HEK293 (cell line): ENCODE data around the gene USP32.

Experiments
- CTCF ChIA-PET: fragments of 350-600 bp; formaldehyde crosslinking; extraction: SDS; loops from one replicate; lab custom pipeline; 2021; ENCODE audit warnings: antibody characterized with exemption; lab: Yijun Ruan, JAX
- POLR2A ChIA-PET: fragments of 300-600 bp; formaldehyde crosslinking; extraction: SDS; loops from one replicate; lab custom pipeline; 2020; ENCODE audit warnings: antibody characterized with exemption, inconsistent platforms; lab: Yijun Ruan, JAX
- H3K27ac ChIP-seq: fragments of 200-500 bp; sonication (Bioruptor generic); 2 replicates; pipeline ENCODE4 v1.5.1; 2014; ENCODE audit warnings: low read depth, low read length, control low read depth, inconsistent platforms; ENCODE audit errors: extremely low read depth
- H3K36me3 ChIP-seq, 2 experiments: fragments of 200-500 bp in 1 of 2; sonication (Bioruptor generic) in 1 of 2; 1 replicate in 1 of 2; 2 replicates in 1 of 2; pipeline ENCODE4 v1.5.1; 2014 to 2017; ENCODE audit warnings: inconsistent platforms in 2 of 2, low read length in 2 of 2; ENCODE audit not compliant: control insufficient read depth in 2 of 2, insufficient read depth in 1 of 2
- H3K4me1 ChIP-seq: fragments of 200-500 bp; sonication (Bioruptor generic); 2 replicates; pipeline ENCODE4 v1.5.1; 2014; ENCODE audit warnings: mild to moderate bottlenecking, low read length, inconsistent platforms; ENCODE audit not compliant: control insufficient read depth, insufficient read depth
- H3K4me3 ChIP-seq: 2 replicates; pipeline ENCODE4 v1.5.1; 2011; ENCODE audit warnings: low read depth, mild to moderate bottlenecking, control low read depth, low read length, moderate library complexity
- H3K9me3 ChIP-seq: fragments of 200-500 bp; sonication (Bioruptor generic); 2 replicates; pipeline ENCODE4 v1.5.1; 2014; ENCODE audit warnings: low read depth, low read length, inconsistent platforms; ENCODE audit not compliant: control insufficient read depth, insufficient read depth
- EGR2 ChIP-seq: fragments of 450-650 bp; formaldehyde crosslinking; IDR thresholded peaks from 2 replicates; pipeline ENCODE4 v1.5.1; 2016; ENCODE audit warnings: low read depth, missing biosample characterization, missing genetic modification characterization
- GLI2 ChIP-seq: fragments of 450-650 bp; formaldehyde crosslinking; IDR thresholded peaks from 2 replicates; pipeline ENCODE4; 2017; ENCODE audit warnings: missing biosample characterization, missing genetic modification characterization, low read depth, borderline replicate concordance
- KLF9 ChIP-seq: fragments of 450-650 bp; formaldehyde crosslinking; IDR thresholded peaks from 2 replicates; pipeline ENCODE4 v1.5.1; 2016; ENCODE audit warnings: missing biosample characterization, missing genetic modification characterization, low read depth
- MZF1 ChIP-seq: fragments of 450-650 bp; formaldehyde crosslinking; IDR thresholded peaks from 2 replicates; pipeline ENCODE4 v1.5.1; 2017; ENCODE audit warnings: missing biosample characterization, missing genetic modification characterization, borderline replicate concordance
- SCRT2 ChIP-seq: fragments of 450-650 bp; formaldehyde crosslinking; IDR thresholded peaks from 2 replicates; pipeline ENCODE4 v1.5.1; 2016; ENCODE audit warnings: missing biosample characterization, missing genetic modification characterization
- ZBTB17 ChIP-seq: fragments of 450-650 bp; formaldehyde crosslinking; IDR thresholded peaks from 2 replicates; pipeline ENCODE4 v1.5.1; 2016; ENCODE audit warnings: missing biosample characterization, missing genetic modification characterization
- ZFP69B ChIP-seq: fragments of 450-650 bp; formaldehyde crosslinking; IDR thresholded peaks from 2 replicates; pipeline ENCODE4 v1.5.1; 2016; ENCODE audit warnings: missing biosample characterization, missing genetic modification characterization
- ZNF114 ChIP-seq: fragments of 450-650 bp; formaldehyde crosslinking; IDR thresholded peaks from 2 replicates; pipeline ENCODE4 v1.5.0; 2017; ENCODE audit warnings: missing biosample characterization, missing genetic modification characterization
- ZNF121 ChIP-seq: fragments of 450-650 bp; formaldehyde crosslinking; IDR thresholded peaks from 2 replicates; pipeline ENCODE4 v1.5.1; 2016; ENCODE audit warnings: missing biosample characterization, missing genetic modification characterization
- ZNF140 ChIP-seq: fragments of 450-650 bp; formaldehyde crosslinking; IDR thresholded peaks from 2 replicates; pipeline ENCODE4 v1.5.1; 2016; ENCODE audit warnings: missing biosample characterization, missing genetic modification characterization
- ZNF202 ChIP-seq: fragments of 450-650 bp; formaldehyde crosslinking; IDR thresholded peaks from 2 replicates; pipeline ENCODE4 v1.5.1; 2016; ENCODE audit warnings: missing biosample characterization, missing genetic modification characterization, borderline replicate concordance
- ZNF214 ChIP-seq: fragments of 450-650 bp; formaldehyde crosslinking; IDR thresholded peaks from 2 replicates; pipeline ENCODE4 v1.5.1; 2017; ENCODE audit warnings: missing biosample characterization, mild to moderate bottlenecking, missing genetic modification characterization, borderline replicate concordance
- ZNF223 ChIP-seq: fragments of 450-650 bp; formaldehyde crosslinking; IDR thresholded peaks from 2 replicates; pipeline ENCODE4 v1.5.1; 2016; ENCODE audit warnings: missing biosample characterization, missing genetic modification characterization
- ZNF24 ChIP-seq: fragments of 450-650 bp; formaldehyde crosslinking; IDR thresholded peaks from 2 replicates; pipeline ENCODE4 v1.5.1; 2016; ENCODE audit warnings: missing biosample characterization, missing genetic modification characterization
- ZNF302 ChIP-seq: fragments of 450-650 bp; formaldehyde crosslinking; IDR thresholded peaks from 2 replicates; pipeline ENCODE4 v1.5.1; 2016; ENCODE audit warnings: missing biosample characterization, missing genetic modification characterization, low read depth
- ZNF366 ChIP-seq: fragments of 450-650 bp; formaldehyde crosslinking; conservative IDR thresholded peaks from 2 replicates; pipeline ENCODE4 v1.5.1; 2016; ENCODE audit warnings: missing biosample characterization, missing genetic modification characterization
- ZNF404 ChIP-seq: fragments of 450-650 bp; formaldehyde crosslinking; IDR thresholded peaks from 2 replicates; pipeline ENCODE4 v1.5.1; 2017; ENCODE audit warnings: missing biosample characterization, missing genetic modification characterization
- ZNF473 ChIP-seq: fragments of 450-650 bp; formaldehyde crosslinking; IDR thresholded peaks from 2 replicates; pipeline ENCODE4 v1.5.1; 2017; ENCODE audit warnings: missing biosample characterization, missing genetic modification characterization
- ZNF544 ChIP-seq: fragments of 450-650 bp; formaldehyde crosslinking; IDR thresholded peaks from 2 replicates; pipeline ENCODE4 v1.5.0; 2017; ENCODE audit warnings: missing biosample characterization, missing genetic modification characterization
- ZNF585B ChIP-seq: fragments of 450-650 bp; formaldehyde crosslinking; IDR thresholded peaks from 2 replicates; pipeline ENCODE4 v1.5.1; 2016; ENCODE audit warnings: missing biosample characterization, missing genetic modification characterization
- ZNF621 ChIP-seq: fragments of 450-650 bp; formaldehyde crosslinking; IDR thresholded peaks from 2 replicates; pipeline ENCODE4 v1.5.1; 2017; ENCODE audit warnings: missing biosample characterization, missing genetic modification characterization
- ZNF654 ChIP-seq: fragments of 450-650 bp; formaldehyde crosslinking; IDR thresholded peaks from 2 replicates; pipeline ENCODE4 v1.5.1; 2016; ENCODE audit warnings: low read depth, missing biosample characterization, missing genetic modification characterization
- ZNF747 ChIP-seq: fragments of 450-650 bp; formaldehyde crosslinking; IDR thresholded peaks from 2 replicates; pipeline ENCODE4 v1.5.1; 2016; ENCODE audit warnings: missing biosample characterization, missing genetic modification characterization
- ZNF791 ChIP-seq: fragments of 450-650 bp; formaldehyde crosslinking; IDR thresholded peaks from 2 replicates; pipeline ENCODE4 v1.5.1; 2016; ENCODE audit warnings: missing biosample characterization, missing genetic modification characterization
- TF ChIP-seq, protein P1 (sequence below): fragments of 450-650 bp; formaldehyde crosslinking; IDR thresholded peaks from 2 replicates; pipeline ENCODE4 v1.5.1; 2016; ENCODE audit warnings: missing biosample characterization, missing genetic modification characterization

Gene USP32

DNA sequence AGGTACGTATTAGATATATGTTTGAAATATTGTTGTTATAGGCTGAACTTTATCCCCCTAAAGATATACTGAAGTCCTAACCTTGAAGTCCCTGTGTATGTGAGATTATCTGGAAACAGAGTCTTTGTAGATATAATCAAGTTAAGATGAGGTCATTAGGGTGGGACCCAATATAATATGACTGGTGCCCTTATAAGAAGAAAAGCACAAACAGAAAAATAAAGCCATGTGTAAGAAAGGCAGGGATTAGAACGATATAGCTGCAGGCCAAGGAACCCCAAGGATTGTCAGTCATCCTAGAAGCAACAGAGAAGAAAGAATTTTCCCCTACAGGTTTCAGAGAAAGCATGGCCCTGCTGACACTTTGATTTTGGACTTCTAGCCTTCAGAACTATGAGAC is 95.8 kb downstream of the USP32 start (continued):
- TF ChIP-seq ZNF121 (tag by site-specific recombination) (no peak), ZNF114 (tag by site-specific recombination) (no peak), ZNF202 (no peak), ZNF585B (tag by site-specific recombination) (no peak), ZNF654 (tag by site-specific recombination) (no peak), ZNF473 (no peak), MZF1 (tag by site-specific recombination) (no peak), ZFP69B (tag by site-specific recombination) (peak; percentile 38; the same call in 1 of the 2 replicates), SCRT2 (tag by site-specific recombination) (no peak), ZNF366 (tag by site-specific recombination) (no peak), ZNF214 (tag by site-specific recombination) (no peak)

- ChIA-PET POLR2A (no interaction called here), CTCF (no interaction called here)
- H3K36me3 ChIP-seq = peaks cover 0 to 5% of the 10 kb centered on the region in 2 experiments; a peak in 1 of 3 replicates
- no peak overlapping the region for H3K27ac ChIP-seq
- H3K9me3 ChIP-seq = no peaks in the 10 kb centered on the region
- no peak for TF ChIP-seq ZBTB17 (tag by site-specific recombination)
- no peak for TF ChIP-seq ZNF302 (tag by site-specific recombination)
- no peak for TF ChIP-seq ZNF223
- TF ChIP-seq ZNF366 (tag by site-specific recombination) = no peak
- no peak overlapping the region for H3K4me3 ChIP-seq
- H3K4me1 ChIP-seq = no peaks in the 10 kb centered on the region; the same call in 1 of the 2 replicates
Observed at GRCh38 chr17:60293580-60294335, 98.2 kb downstream of the USP32 start.

- TF ChIP-seq EGR2 (tag by site-specific recombination) (no peak), ZNF621 (no peak), GLI2 (no peak), SCRT2 (tag by site-specific recombination) (no peak)
- Histone ChIP-seq H3K4me1 (no peaks in the 10 kb centered on the region; the same call in 1 of the 2 replicates), H3K36me3 (peaks cover 5 to 9% of the 10 kb centered on the region in 2 experiments; a peak in 2 of 3 replicates), H3K4me3 (no peak overlapping the region), H3K9me3 (no peaks in the 10 kb centered on the region), H3K27ac (no peak overlapping the region)
- ChIA-PET CTCF (no interaction called here), POLR2A (no interaction called here)
Observed at GRCh38 chr17:60292697-60293096, 99.2 kb downstream of the USP32 start.

DNA sequence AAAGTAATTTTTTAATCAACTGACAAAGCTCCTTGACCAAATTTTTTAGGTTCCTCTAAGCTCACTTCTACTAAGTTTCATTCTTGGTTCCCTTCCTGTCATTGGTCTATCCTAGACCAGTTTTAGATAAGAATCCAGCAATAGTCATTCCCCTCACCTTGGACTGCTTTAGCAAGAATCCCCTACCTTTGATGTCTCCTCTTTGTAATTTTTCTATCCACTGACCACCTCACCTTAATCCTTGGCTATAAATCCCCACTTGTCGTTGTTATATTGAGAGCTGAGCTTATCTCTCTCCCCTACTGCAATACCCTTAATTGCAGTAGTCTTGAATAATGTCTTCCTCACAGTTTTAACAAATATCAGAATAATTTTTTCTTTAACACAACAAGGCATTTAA is 107.2 kb downstream of the USP32 start:
- Histone ChIP-seq H3K4me3 (no peak overlapping the region), H3K27ac (no peak overlapping the region), H3K9me3 (no peaks in the 10 kb centered on the region), H3K4me1 (no peaks in the 10 kb centered on the region; the same call in 1 of the 2 replicates), H3K36me3 (peaks cover 6 to 8% of the 10 kb centered on the region in 2 experiments; a peak in 2 of 3 replicates)
- ChIA-PET CTCF (no interaction called here), POLR2A (no interaction called here)
- no peak for TF ChIP-seq ZNF747 (tag by site-specific recombination)
- peak; percentile 97 for TF ChIP-seq MZF1 (tag by site-specific recombination)

DNA sequence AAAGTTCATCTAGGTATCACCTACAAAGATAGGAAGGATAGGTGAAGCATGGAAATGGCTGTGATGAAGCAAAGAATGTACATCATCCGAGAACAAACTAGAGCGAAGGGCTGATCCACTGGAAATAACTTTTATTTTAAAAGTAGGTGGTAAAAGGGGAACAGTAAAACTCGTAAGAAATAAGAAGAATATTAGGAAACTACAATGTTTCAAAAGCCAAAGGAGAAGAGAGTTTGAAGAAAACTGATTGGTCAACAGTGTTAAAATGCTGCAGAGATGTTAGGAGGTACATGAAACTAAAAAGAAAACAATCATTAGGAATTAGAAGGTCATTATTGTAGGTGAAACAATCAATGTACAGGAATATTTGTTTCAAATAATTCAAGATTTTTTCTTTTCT is 108.1 kb downstream of the USP32 start:
- ChIA-PET CTCF (interaction anchor here (0.6 to 0.7 kb wide), 2 partner anchors 127 to 1314 kb away, joined by 3 read pairs; no protein-coding TSS in a partner anchor), POLR2A (no interaction called here)
- no peak for TF ChIP-seq ZNF140 (tag by site-specific recombination)
- TF ChIP-seq KLF9 (tag by site-specific recombination) = no peak
- TF ChIP-seq, protein P1, sequence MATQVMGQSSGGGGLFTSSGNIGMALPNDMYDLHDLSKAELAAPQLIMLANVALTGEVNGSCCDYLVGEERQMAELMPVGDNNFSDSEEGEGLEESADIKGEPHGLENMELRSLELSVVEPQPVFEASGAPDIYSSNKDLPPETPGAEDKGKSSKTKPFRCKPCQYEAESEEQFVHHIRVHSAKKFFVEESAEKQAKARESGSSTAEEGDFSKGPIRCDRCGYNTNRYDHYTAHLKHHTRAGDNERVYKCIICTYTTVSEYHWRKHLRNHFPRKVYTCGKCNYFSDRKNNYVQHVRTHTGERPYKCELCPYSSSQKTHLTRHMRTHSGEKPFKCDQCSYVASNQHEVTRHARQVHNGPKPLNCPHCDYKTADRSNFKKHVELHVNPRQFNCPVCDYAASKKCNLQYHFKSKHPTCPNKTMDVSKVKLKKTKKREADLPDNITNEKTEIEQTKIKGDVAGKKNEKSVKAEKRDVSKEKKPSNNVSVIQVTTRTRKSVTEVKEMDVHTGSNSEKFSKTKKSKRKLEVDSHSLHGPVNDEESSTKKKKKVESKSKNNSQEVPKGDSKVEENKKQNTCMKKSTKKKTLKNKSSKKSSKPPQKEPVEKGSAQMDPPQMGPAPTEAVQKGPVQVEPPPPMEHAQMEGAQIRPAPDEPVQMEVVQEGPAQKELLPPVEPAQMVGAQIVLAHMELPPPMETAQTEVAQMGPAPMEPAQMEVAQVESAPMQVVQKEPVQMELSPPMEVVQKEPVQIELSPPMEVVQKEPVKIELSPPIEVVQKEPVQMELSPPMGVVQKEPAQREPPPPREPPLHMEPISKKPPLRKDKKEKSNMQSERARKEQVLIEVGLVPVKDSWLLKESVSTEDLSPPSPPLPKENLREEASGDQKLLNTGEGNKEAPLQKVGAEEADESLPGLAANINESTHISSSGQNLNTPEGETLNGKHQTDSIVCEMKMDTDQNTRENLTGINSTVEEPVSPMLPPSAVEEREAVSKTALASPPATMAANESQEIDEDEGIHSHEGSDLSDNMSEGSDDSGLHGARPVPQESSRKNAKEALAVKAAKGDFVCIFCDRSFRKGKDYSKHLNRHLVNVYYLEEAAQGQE (tag by site-specific recombination) = no peak
- no peak for TF ChIP-seq ZNF544
- no peak for TF ChIP-seq ZNF791
- no peak for TF ChIP-seq ZNF404 (tag by site-specific recombination)
- TF ChIP-seq ZNF24 = no peak

More for the DNA sequence above, 108.1 kb downstream of the USP32 start:
- Histone ChIP-seq H3K9me3 (no peaks in the 10 kb centered on the region), H3K36me3 (peaks cover 6 to 8% of the 10 kb centered on the region in 2 experiments; a peak in 2 of 3 replicates), H3K4me1 (no peaks in the 10 kb centered on the region; the same call in 1 of the 2 replicates), H3K4me3 (no peak overlapping the region), H3K27ac (no peak overlapping the region)
